ENCODE results near the gene RNU2-1. TPM values are rescaled to one million over a fixed set of nuclear protein-coding genes. Genes with fewer than 3 reads are reported as not detected.

RNU2-1 gene
- polyA plus RNA-seq, 1 of the 3 experiments (the other 2 are of a cell fraction): not detected

DNA sequence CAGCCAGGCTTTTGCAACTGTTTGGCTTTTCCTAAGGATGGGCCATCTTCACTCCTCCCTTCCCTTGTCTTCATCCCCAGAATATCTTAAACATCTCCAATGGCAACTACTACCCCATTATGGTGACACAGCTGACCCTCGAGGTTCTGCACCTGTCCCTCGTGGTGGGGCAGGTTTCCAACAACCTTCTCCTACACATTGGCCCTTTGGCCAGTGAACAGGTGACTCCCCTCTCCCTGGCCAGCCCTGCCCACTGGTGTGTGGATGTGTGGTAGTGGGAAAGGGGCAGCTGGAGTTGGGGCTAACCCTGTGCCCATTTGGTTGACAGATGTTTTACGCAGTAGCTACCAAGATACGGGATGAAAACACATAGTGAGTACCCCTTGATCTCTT is 17.4 kb downstream of the RNU2-1 start:
- Histone ChIP-seq H3K9me3 (no peaks in the 10 kb centered on the region), H3K36me3 (replicated peaks in 1 of 2; ENCODE audit: control insufficient read depth in 1 of 2, insufficient read depth in 2 of 2, low read length in 1 of 2) (peaks cover 0 to 9% of the 10 kb centered on the region in 2 experiments), H3K4me1 (ENCODE audit: control insufficient read depth in 1 of 2, insufficient read depth in 2 of 2, low read depth in 1 of 2, low read length in 1 of 2) (no peaks in the 10 kb centered on the region), H3K79me2 (ENCODE audit: insufficient read depth) (no peaks in the 10 kb centered on the region), H3K27me3 (ENCODE audit: insufficient read depth) (no peaks in the 10 kb centered on the region), H3K9me2 (no peaks in the 10 kb centered on the region), H2AFZ (ENCODE audit: low read depth) (no peak overlapping the region), H3K4me3 (ENCODE audit: low read depth in 2 of 2, low read length in 1 of 2) (no peak overlapping the region), H4K20me1 (ENCODE audit: insufficient read depth) (no peaks in the 10 kb centered on the region), H3F3A (replicated peaks; ENCODE audit: insufficient read depth) (peaks cover 9% of the 10 kb centered on the region), H3K4me2 (no peak overlapping the region), H3K27ac (ENCODE audit: low read depth in 2 of 2, low read length in 1 of 2) (no peak overlapping the region), H3K9ac (no peak overlapping the region)
- TF ChIP-seq ELF1 (IDR thresholded peaks at IDR 0.05) (no peak), FOXJ3 (CRISPR knock-in tag; IDR thresholded peaks at IDR 0.05) (no peak), SIN3A (IDR thresholded peaks at IDR 0.05; ENCODE audit: borderline replicate concordance, low read depth, low read length) (no peak), NFIC (IDR thresholded peaks at IDR 0.05; ENCODE audit: borderline replicate concordance) (no peak), FOSL2 (IDR thresholded peaks at IDR 0.05; ENCODE audit: borderline replicate concordance, low read depth) (no peak), RAD21 (IDR thresholded peaks at IDR 0.05; ENCODE audit: low read length) (no peak)
- POLR2A ChIA-PET: interaction anchor here (0.7 to 2.1 kb wide), 2 partner anchors 98 to 99 kb away, joined by 4 to 6 read pairs; no protein-coding TSS in a partner anchor
- CTCF ChIA-PET: no interaction called here
- WGBS (ENCODE audit: low lambda C conversion rate): 86% methylated on average over 4 of the region's 4 CpGs
- no peak for DNase-seq

DNA sequence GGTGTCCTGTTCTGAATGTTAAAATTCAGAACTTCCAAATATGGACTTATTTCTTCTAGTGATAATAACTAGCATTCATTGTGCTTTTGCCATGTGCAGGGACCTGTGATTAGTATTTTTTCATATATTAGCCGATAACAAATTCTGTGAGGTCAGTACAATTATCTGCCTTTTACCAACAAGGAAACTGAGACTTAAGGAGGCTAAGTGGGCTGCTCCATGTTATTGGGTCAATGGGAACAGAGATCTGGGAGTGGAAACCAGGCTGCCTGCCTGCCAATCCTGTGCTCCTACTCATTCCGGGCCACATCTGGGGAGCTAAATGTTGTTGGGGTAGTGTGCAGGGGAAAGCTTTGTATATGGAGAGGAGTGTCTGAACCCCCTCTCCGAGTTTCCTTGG is 18.4 kb downstream of the RNU2-1 start:
- no peak overlapping the region for H3K4me2 ChIP-seq
- no peaks in the 10 kb centered on the region for H3K79me2 ChIP-seq (ENCODE audit: insufficient read depth)
- DNase-seq: no peak
- ChIA-PET CTCF (no interaction called here), POLR2A (no interaction called here)
- peaks cover 9% of the 10 kb centered on the region for H3F3A ChIP-seq (replicated peaks; ENCODE audit: insufficient read depth)
- H3K27ac ChIP-seq (ENCODE audit: low read depth in 2 of 2, low read length in 1 of 2): no peak overlapping the region
- H3K4me3 ChIP-seq (ENCODE audit: low read depth in 2 of 2, low read length in 1 of 2): no peak overlapping the region
- WGBS (ENCODE audit: low lambda C conversion rate): 77% methylated on average over 3 of the region's 3 CpGs
- no peak for TF ChIP-seq RCOR1 (IDR thresholded peaks at IDR 0.05; ENCODE audit: low read length)
- no peak for TF ChIP-seq MEF2A (IDR thresholded peaks at IDR 0.05; ENCODE audit: borderline replicate concordance, low read depth)
- TF ChIP-seq, protein P1, sequence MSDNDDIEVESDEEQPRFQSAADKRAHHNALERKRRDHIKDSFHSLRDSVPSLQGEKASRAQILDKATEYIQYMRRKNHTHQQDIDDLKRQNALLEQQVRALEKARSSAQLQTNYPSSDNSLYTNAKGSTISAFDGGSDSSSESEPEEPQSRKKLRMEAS (IDR thresholded peaks at IDR 0.05; ENCODE audit: low read depth): no peak
- no peak for TF ChIP-seq NFIC (IDR thresholded peaks at IDR 0.05; ENCODE audit: borderline replicate concordance)
- TF ChIP-seq, protein P2, sequence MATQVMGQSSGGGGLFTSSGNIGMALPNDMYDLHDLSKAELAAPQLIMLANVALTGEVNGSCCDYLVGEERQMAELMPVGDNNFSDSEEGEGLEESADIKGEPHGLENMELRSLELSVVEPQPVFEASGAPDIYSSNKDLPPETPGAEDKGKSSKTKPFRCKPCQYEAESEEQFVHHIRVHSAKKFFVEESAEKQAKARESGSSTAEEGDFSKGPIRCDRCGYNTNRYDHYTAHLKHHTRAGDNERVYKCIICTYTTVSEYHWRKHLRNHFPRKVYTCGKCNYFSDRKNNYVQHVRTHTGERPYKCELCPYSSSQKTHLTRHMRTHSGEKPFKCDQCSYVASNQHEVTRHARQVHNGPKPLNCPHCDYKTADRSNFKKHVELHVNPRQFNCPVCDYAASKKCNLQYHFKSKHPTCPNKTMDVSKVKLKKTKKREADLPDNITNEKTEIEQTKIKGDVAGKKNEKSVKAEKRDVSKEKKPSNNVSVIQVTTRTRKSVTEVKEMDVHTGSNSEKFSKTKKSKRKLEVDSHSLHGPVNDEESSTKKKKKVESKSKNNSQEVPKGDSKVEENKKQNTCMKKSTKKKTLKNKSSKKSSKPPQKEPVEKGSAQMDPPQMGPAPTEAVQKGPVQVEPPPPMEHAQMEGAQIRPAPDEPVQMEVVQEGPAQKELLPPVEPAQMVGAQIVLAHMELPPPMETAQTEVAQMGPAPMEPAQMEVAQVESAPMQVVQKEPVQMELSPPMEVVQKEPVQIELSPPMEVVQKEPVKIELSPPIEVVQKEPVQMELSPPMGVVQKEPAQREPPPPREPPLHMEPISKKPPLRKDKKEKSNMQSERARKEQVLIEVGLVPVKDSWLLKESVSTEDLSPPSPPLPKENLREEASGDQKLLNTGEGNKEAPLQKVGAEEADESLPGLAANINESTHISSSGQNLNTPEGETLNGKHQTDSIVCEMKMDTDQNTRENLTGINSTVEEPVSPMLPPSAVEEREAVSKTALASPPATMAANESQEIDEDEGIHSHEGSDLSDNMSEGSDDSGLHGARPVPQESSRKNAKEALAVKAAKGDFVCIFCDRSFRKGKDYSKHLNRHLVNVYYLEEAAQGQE (IDR thresholded peaks at IDR 0.05; ENCODE audit: low read depth, low read length): no peak
- no peak for TF ChIP-seq TCF12 (IDR thresholded peaks at IDR 0.05)
- TF ChIP-seq, protein P3, sequence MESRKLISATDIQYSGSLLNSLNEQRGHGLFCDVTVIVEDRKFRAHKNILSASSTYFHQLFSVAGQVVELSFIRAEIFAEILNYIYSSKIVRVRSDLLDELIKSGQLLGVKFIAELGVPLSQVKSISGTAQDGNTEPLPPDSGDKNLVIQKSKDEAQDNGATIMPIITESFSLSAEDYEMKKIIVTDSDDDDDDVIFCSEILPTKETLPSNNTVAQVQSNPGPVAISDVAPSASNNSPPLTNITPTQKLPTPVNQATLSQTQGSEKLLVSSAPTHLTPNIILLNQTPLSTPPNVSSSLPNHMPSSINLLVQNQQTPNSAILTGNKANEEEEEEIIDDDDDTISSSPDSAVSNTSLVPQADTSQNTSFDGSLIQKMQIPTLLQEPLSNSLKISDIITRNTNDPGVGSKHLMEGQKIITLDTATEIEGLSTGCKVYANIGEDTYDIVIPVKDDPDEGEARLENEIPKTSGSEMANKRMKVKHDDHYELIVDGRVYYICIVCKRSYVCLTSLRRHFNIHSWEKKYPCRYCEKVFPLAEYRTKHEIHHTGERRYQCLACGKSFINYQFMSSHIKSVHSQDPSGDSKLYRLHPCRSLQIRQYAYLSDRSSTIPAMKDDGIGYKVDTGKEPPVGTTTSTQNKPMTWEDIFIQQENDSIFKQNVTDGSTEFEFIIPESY (IDR thresholded peaks at IDR 0.05; ENCODE audit: borderline replicate concordance, low read depth): no peak
- TF ChIP-seq, protein P4, sequence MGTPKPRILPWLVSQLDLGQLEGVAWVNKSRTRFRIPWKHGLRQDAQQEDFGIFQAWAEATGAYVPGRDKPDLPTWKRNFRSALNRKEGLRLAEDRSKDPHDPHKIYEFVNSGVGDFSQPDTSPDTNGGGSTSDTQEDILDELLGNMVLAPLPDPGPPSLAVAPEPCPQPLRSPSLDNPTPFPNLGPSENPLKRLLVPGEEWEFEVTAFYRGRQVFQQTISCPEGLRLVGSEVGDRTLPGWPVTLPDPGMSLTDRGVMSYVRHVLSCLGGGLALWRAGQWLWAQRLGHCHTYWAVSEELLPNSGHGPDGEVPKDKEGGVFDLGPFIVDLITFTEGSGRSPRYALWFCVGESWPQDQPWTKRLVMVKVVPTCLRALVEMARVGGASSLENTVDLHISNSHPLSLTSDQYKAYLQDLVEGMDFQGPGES (IDR thresholded peaks at IDR 0.05; ENCODE audit: low read depth, low read length): no peak
- TF ChIP-seq, protein P5, sequence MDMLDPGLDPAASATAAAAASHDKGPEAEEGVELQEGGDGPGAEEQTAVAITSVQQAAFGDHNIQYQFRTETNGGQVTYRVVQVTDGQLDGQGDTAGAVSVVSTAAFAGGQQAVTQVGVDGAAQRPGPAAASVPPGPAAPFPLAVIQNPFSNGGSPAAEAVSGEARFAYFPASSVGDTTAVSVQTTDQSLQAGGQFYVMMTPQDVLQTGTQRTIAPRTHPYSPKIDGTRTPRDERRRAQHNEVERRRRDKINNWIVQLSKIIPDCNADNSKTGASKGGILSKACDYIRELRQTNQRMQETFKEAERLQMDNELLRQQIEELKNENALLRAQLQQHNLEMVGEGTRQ (IDR thresholded peaks at IDR 0.05; ENCODE audit: borderline replicate concordance, low read depth, low read length): no peak
- TF ChIP-seq FOXJ3 (CRISPR knock-in tag; IDR thresholded peaks at IDR 0.05): no peak
- no peak for TF ChIP-seq NRF1 (IDR thresholded peaks at IDR 0.05; ENCODE audit: low read depth, low read length)
- TF ChIP-seq, protein P6, sequence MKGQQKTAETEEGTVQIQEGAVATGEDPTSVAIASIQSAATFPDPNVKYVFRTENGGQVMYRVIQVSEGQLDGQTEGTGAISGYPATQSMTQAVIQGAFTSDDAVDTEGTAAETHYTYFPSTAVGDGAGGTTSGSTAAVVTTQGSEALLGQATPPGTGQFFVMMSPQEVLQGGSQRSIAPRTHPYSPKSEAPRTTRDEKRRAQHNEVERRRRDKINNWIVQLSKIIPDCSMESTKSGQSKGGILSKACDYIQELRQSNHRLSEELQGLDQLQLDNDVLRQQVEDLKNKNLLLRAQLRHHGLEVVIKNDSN (IDR thresholded peaks at IDR 0.05; ENCODE audit: borderline replicate concordance, low read depth): no peak
- TF ChIP-seq EZH2phosphoT487 (IDR thresholded peaks at IDR 0.05; ENCODE audit: borderline replicate concordance, low read depth): no peak
- TF ChIP-seq MXI1 (IDR thresholded peaks at IDR 0.05; ENCODE audit: low read depth, low read length): no peak
- no peak for TF ChIP-seq YY1 (IDR thresholded peaks at IDR 0.05; ENCODE audit: low read depth)
- H2AFZ ChIP-seq (ENCODE audit: low read depth): no peak overlapping the region
- H3K27me3 ChIP-seq (ENCODE audit: insufficient read depth): no peaks in the 10 kb centered on the region
- H3K9me3 ChIP-seq: no peaks in the 10 kb centered on the region
- no peak overlapping the region for H3K9ac ChIP-seq
- H4K20me1 ChIP-seq (ENCODE audit: insufficient read depth): no peaks in the 10 kb centered on the region
- no peaks in the 10 kb centered on the region for H3K4me1 ChIP-seq (ENCODE audit: control insufficient read depth in 1 of 2, insufficient read depth in 2 of 2, low read depth in 1 of 2, low read length in 1 of 2)
- H3K36me3 ChIP-seq (replicated peaks in 1 of 2; ENCODE audit: control insufficient read depth in 1 of 2, insufficient read depth in 2 of 2, low read length in 1 of 2): peaks cover 8 to 19% of the 10 kb centered on the region in 2 experiments
- H3K9me2 ChIP-seq: no peaks in the 10 kb centered on the region
